Stimulated activated CD4-positive, alpha-beta T cell treated with anti-CD3 and anti-CD28 coated beads, Interleukin-12 subunit alpha, Interleukin-12 subunit beta, amount 100 ng/mL, for 48 hours (primary cell): Measurements from ENCODE around the gene CNR2.
"Not testable (repeated sequence)": the region's sequence is repeated elsewhere in the genome, so short reads cannot be mapped to it uniquely, and the experiment has no call there.

ENCODE experiments used
- DNase-seq, 3 donors: peaks; one replicate each; pipeline ENCODE4 v3.0.0-alpha.2; 2020; ENCODE audit warnings: low read depth in 2 of 3, low spot score in 1 of 3

Gene CNR2

DNA sequence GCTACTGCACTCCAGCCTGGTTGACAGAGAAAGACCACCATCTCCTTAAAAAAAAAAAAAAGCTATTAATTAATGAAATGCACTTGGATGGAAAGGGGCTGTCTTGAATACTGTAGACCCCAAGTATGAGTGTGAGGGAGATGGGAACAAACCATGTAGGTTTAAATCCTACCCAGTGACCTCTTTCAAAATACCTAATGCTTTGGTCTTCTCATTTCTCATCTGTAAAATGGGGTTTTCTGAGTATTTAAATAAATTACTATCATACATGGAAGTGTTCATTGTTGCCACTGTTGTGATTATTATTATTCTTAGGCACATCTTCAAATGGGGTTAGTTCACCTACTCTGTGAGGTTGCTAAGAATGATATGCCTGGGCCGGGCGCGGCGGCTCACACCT is 27.9 kb downstream of the CNR2 start:
- DNase-seq = no peak

GRCh38 chr1:23882746-23883145 is 30.4 kb downstream of the CNR2 start:
- DNase-seq = no peak

GRCh38 chr1:23879809-23880208 is 33.4 kb downstream of the CNR2 start:
- DNase-seq = no peak

- no peak for DNase-seq
Measured at GRCh38 chr1:23878668-23879067, 34.5 kb downstream of the CNR2 start.

- DNase-seq = no peak
Measured at GRCh38 chr1:23875382-23875781, 37.8 kb downstream of the CNR2 start.

DNA sequence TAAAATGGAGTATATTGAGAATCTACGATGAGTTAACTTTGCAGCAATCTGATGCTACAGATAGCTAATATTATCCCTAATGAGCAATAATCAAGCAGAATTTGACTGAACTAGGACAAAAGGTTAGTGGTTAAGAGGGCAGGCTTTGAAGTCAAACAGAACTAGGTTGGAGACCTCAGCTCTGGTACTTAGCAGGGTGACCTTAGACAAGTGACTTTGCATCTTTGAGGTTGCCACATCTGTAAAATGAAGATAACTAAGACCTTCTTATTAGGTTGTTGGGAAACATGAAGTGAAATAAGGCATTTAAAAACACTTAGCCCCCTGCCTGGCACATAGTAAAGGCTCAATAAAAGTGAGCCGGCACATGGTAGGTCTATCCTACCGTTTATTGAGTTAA is 40.7 kb downstream of the CNR2 start:
- no peak for DNase-seq

- no peak for DNase-seq
Measured at GRCh38 chr1:23869051-23869450, 44.1 kb downstream of the CNR2 start.

DNA sequence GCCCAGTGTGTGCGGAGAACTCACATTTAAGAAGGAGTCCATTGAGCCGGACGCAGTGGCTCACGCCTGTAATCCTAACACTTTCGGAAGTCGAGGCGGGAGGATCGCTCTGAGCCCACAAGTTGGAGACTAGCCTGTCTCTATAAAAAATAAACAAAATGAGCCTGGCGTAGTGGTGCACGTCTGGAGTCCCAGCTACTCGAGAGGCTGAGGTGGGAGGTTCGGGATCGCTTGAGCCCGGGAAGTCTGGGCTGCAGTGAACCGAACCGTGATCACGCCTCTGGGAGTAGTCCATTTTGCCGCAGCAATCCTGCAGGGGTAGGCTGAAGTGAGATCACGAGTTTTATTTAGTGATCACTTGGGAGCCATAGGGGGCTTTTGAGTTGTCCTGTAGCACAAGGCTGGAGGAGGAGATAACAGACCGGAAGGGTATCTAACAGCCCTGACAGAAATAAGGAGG is 44.6 kb downstream of the CNR2 start:
- DNase-seq = peak in 1 of 3 donors; percentile 0

GRCh38 chr1:23867895-23868556 is 45.1 kb downstream of the CNR2 start, which contains the start of gene FUCA1:
Gene FUCA1 (minus strand): TSS chr1:23868290. CDS start chr1:23868286, 4 bp downstream.
- peak; percentile 86 to 92 (median 89) for DNase-seq

DNA sequence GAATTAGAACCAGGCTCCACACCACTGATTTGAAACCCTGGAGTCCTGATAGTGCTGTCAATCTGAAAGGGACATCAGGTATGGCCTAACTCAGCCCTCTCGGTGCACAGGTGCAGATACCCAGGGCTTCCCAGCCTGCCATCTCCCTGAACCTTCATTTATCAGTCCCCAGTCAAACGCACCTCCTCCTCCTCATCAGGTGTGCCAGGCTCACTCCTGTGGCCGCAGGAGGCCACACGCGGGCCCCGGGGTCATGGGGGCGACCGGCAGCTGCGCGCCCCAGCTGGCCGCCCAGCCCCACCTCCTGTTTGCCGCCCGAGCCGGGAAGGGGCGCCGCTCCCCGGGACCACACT is 45.6 kb downstream of the CNR2 start:
- DNase-seq = no peak

- no peak for DNase-seq
Measured at GRCh38 chr1:23865543-23865930, 47.6 kb downstream of the CNR2 start.

DNA sequence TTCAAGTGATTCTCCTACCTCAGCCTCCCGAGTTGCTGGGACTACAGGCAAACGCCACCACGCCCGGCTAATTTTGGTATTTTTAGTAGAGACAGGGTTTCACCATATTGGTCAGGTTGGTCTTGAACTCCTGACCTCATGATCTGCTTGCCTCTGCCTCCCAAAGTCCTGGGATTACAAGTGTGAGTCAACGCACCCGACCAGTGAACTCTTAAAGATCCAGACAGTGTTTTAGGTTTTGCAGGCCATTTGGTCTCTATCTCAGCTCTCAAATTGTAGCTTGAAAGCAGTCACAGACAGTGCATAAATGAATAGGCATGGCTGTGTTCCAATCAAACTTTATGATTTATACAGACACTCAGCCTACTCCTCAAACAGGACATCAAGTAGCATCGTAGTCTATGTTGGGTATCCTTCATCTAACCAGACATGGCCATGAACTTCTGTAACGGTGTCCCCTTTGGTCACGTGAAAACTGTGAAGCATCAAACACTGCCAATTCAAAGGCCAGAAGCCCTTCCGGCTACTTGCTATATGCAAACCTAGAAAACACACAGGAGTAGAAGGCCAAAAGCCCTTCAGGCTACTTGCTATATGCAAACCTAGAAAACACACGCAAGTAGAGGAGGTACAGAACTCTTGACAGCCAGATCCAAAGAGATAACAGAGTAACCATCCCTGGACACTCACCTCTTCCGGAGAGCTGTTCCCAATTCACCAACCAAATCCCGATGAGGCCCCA is 48.2 kb downstream of the CNR2 start:
- no peak for DNase-seq

GRCh38 chr1:23862640-23863039 is 50.5 kb downstream of the CNR2 start:
- no peak for DNase-seq

DNA sequence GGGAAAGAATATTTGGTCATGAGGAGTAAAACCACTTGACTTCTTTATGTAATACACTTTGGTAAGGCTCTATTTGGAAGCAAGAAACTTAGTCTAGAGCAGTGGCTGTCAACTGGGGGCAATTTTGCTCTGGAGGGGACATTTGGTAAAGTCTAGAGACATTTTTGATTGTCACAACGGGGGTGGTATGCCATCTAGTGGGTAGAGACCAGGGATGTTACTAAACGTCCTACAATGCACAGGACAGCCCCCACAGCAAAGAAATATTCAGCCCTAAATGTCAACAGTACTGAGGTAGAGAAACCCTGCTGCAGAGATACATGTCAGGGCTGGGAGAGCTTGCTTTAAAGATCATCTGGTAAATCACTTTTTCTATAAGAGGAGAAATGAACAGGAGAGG is 58.6 kb downstream of the CNR2 start:
- no peak for DNase-seq

DNA sequence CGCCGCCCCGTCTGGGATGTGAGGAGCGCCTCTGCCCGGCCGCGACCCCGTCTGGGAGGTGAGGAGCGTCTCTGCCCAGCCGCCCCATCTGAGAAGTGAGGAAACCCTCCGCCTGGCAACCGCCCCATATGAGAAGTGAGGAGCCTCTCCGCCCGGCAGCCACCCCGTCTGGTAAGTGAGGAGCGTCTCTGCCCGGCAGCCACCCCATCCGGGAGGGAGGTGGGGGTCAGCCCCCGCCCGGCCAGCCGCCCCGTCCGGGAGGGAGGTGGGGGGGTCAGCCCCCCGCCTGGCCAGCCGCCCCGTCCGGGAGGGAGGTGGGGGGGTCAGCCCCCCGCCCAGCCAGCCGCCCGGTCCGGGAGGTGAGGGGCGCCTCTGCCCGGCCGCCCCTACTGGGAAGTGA is 60.0 kb downstream of the CNR2 start:
- DNase-seq = not testable (repeated sequence)

DNA sequence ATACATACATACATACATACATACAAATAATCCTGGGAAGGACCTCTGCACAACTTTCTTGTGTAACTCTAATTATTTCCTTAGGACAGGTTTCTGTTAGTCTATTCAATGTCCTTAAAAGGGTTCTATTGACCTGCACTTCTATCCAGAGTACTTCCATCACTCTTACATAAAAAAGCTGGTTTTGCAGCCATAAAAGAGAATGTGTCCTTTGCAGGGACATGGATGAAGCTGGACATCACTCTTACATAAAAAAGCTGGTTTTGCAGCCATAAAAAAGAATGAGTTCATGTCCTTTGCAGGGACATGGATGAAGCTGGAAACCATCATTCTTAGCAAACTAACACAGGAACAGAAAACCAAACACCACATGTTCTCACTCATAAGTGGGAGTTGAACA is 61.8 kb downstream of the CNR2 start:
- not testable (repeated sequence) for DNase-seq

- DNase-seq = no peak
Measured at GRCh38 chr1:23848673-23849616, 64.2 kb downstream of the CNR2 start.

DNA sequence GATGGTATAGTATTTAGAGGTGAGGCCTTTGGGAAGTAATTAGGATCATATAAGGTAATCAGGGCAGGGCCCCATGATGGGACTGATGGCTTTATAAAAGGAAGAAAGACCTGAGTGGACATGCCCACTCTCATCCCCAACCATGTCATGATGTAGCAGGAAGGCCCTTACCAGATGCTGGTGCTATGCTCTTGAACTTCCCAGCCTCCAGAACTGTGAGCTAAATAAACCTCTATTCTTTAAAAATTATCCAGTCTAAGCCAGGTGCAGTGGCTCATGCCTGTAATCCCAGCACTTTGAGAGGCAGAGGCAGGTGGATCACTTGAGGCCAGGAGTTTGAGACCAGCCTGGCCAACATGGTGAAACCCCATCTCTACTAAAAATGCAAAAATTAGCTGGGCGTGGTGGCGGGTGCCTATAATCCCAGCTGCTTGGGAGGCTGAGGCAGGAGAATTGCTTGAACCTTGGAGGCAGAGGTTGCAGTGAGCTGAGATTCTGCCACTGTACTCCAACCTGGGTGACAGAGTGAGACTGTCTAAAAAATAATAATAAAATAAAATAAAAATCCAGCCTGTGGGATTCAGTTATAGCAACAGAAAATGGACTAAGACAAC is 65.6 kb downstream of the CNR2 start:
- DNase-seq = not testable (repeated sequence)

DNA sequence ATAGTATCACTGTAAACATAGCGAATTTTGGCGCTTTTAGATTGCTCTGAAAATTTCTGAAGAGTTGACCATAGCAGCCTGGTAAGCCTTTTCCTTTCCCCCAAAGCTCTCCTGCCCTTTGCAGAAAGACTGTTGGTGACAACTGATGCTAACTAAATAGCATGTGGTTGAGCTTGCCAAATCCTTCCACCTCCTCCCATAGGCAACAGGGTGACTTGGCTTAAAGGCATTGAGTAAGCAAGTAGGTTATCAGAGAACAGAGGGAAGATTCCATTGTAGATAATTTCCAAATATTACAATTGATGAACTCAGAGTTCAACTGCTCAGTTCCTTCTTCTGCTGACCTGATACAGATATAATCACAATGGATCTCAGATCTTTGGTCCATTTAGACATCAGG is 68.0 kb downstream of the CNR2 start:
- no peak for DNase-seq

DNA sequence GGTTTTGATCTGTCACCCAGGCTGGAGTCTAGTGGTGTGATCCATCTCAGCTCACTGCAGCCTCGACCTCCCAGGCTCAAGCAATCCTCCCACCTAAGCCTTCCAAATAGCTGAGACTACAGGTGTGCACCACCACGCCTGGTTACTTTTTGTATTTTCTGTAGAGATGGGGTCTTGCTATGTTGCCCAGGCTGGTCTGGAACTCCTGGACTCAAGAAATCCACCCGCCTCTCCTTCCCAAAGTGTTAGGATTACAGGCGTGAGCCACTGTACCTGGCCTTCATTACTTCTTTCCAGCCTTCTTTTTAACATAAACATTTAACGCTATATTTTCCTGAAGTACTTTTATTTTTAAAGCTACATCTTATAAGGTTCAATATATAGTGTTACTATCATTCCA is 69.5 kb downstream of the CNR2 start:
- no peak for DNase-seq

DNA sequence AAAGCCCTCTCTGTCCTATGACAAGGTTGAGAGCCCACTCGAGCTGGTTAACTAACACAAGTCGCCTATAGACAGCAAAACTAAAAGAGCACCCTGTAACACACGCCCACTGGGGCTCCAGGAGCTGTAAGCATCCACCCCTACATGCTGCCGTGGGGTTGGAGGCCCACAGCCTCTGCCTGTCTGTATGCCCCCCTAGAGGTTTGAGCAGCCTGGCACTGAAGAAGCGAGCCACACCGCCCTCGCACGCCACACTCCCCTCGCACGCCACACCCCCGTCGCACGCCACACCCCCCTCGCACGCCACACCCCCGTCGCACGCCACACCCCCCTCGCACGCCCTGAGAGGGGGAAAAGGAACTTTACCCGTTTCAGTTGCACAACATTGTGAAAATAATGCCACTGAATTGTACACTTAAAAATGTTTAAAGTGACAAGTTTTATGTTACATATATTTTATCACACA is 74.7 kb downstream of the CNR2 start:
- DNase-seq = peak; percentile 48 to 63 (median 57)
